Occipital lobe (tissue), 2 donors: ENCODE measurements around the gene ATAD3A. TPM values are rescaled to one million over a fixed set of nuclear protein-coding genes. Genes with fewer than 3 reads are reported as not detected.

Experiments
- DNase-seq: peaks from one replicate; lab custom pipeline; 2025; lab: John Stamatoyannopoulos, UW
- total RNA-seq: library from RNA; depleted of rRNA; stranded (reverse); fragments of >200 nt; gene quantifications from one replicate; pipeline ENCODE4 v1.2.3, GENCODE V29; 2014

Gene ATAD3A
- total RNA-seq, 1 donor from 2014 or later = 7.3 TPM

- DNase-seq = no peak
Measured at GRCh38 chr1:1582585-1583346, 70.8 kb downstream of the ATAD3A start.

GRCh38 chr1:1583347-1584010 lies 71.5 kb downstream of the ATAD3A start:
- no peak for DNase-seq

Other genes with a start within 250 kb of the ATAD3A start
- 39.6 TPM for gene UBE2J2, start 238.3 kb upstream of the ATAD3A start, total RNA-seq
- gene SCNN1D, start 231.7 kb upstream of the ATAD3A start, total RNA-seq = 2.2 TPM
- 51.3 TPM for gene ACAP3, start 204.2 kb upstream of the ATAD3A start, total RNA-seq
- 8.0 TPM for gene PUSL1, start 203.6 kb upstream of the ATAD3A start, total RNA-seq
- 28.2 TPM for gene INTS11, start 187.5 kb upstream of the ATAD3A start, total RNA-seq
- 12.3 TPM for gene CPTP, start 187.4 kb upstream of the ATAD3A start, total RNA-seq
- gene TAS1R3, start 180.9 kb upstream of the ATAD3A start, total RNA-seq = 0.31 TPM
- gene DVL1, start 162.7 kb upstream of the ATAD3A start, total RNA-seq = 70.7 TPM
- gene MXRA8, start 153.6 kb upstream of the ATAD3A start, total RNA-seq = 11.5 TPM
- 26.2 TPM for gene AURKAIP1, start 137.0 kb upstream of the ATAD3A start, total RNA-seq
- 116 TPM for gene CCNL2, start 112.8 kb upstream of the ATAD3A start, total RNA-seq
- gene MRPL20, start 104.9 kb upstream of the ATAD3A start, total RNA-seq = 50.4 TPM
- gene ANKRD65, start 90.9 kb upstream of the ATAD3A start, total RNA-seq = 1.4 TPM
- 4.1 TPM for gene VWA1, start 76.5 kb upstream of the ATAD3A start, total RNA-seq
- gene ATAD3C, start 62.5 kb upstream of the ATAD3A start, total RNA-seq = 0.62 TPM
- gene ATAD3B, start 40.4 kb upstream of the ATAD3A start, total RNA-seq = 11.7 TPM
- 18.1 TPM for gene TMEM240, start 28.5 kb downstream of the ATAD3A start, total RNA-seq
- 32.9 TPM for gene SSU72, start 62.7 kb downstream of the ATAD3A start, total RNA-seq
- 2.7 TPM for gene FNDC10, start 88.0 kb downstream of the ATAD3A start, total RNA-seq
- 43.5 TPM for gene MIB2, start 103.3 kb downstream of the ATAD3A start, total RNA-seq
- gene MMP23B, start 120.0 kb downstream of the ATAD3A start, total RNA-seq = 0.31 TPM
- 7.0 TPM for gene CDK11B, start 146.8 kb downstream of the ATAD3A start, total RNA-seq
- gene SLC35E2B, start 180.6 kb downstream of the ATAD3A start, total RNA-seq = 61.6 TPM
- 7.6 TPM for gene CDK11A, start 212.2 kb downstream of the ATAD3A start, total RNA-seq